ENCODE data around the gene SLC8A2.

GRCh38 chr19:47510516-47511127 lies 38.9 kb upstream of the SLC8A2 start:
- TF ChIP-seq, protein P1, sequence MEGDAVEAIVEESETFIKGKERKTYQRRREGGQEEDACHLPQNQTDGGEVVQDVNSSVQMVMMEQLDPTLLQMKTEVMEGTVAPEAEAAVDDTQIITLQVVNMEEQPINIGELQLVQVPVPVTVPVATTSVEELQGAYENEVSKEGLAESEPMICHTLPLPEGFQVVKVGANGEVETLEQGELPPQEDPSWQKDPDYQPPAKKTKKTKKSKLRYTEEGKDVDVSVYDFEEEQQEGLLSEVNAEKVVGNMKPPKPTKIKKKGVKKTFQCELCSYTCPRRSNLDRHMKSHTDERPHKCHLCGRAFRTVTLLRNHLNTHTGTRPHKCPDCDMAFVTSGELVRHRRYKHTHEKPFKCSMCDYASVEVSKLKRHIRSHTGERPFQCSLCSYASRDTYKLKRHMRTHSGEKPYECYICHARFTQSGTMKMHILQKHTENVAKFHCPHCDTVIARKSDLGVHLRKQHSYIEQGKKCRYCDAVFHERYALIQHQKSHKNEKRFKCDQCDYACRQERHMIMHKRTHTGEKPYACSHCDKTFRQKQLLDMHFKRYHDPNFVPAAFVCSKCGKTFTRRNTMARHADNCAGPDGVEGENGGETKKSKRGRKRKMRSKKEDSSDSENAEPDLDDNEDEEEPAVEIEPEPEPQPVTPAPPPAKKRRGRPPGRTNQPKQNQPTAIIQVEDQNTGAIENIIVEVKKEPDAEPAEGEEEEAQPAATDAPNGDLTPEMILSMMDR (IDR thresholded peaks at IDR 0.05 in 4 of 5, conservative IDR thresholded peaks at IDR 0.05 in 1 of 5), result no peak
- TF ChIP-seq POLR2A (IDR thresholded peaks at IDR 0.05), result no peak

Measured in gastrocnemius medialis (tissue), 4 donors.